ENCODE measurements around the gene PAQR8. TPM values are rescaled to one million over a fixed set of nuclear protein-coding genes. Genes with fewer than 3 reads are reported as not detected.
"Not testable (repeated sequence)": the region's sequence is repeated elsewhere in the genome, so short reads cannot be mapped to it uniquely, and the experiment has no call there.

PAQR8 gene
- total and polyA plus RNA-seq, 2 donors (not counting 1 experiment from before 2014, with no cell fraction given): 2.6 to 6.1 TPM

- Histone ChIP-seq H2AFZ (ENCODE audit: low read length) (no peak overlapping the region), H3K27me3 (ENCODE audit: control insufficient read depth, insufficient read depth, low read length) (no peaks in the 10 kb centered on the region), H3K9me3 (ENCODE audit: control insufficient read depth, insufficient read depth, low read depth, low read length) (no peaks in the 10 kb centered on the region), H3K27ac (ENCODE audit: insufficient read depth, low read length) (no peak overlapping the region), H3K79me2 (ENCODE audit: control insufficient read depth, insufficient read depth, low read length) (no peaks in the 10 kb centered on the region), H3K4me3 (replicated peaks in 1 of 4; ENCODE audit: control extremely low read depth in 1 of 4, insufficient read depth in 1 of 4, low read depth in 3 of 4, low read length in 4 of 4) (no peak overlapping the region), H3K4me1 (ENCODE audit: control insufficient read depth, extremely low read depth, insufficient read depth, low read length) (no peaks in the 10 kb centered on the region), H3K4me2 (ENCODE audit: extremely low read depth, insufficient read depth, low read length) (no peak overlapping the region), H3K36me3 (ENCODE audit: control insufficient read depth, insufficient read depth, low read length) (no peaks in the 10 kb centered on the region), H4K20me1 (ENCODE audit: control insufficient read depth, extremely low read depth, insufficient read depth, low read length) (no peaks in the 10 kb centered on the region), H3K9ac (ENCODE audit: insufficient read depth, low read length) (no peak overlapping the region)
- no peak for TF ChIP-seq CTCF (conservative IDR thresholded peaks at IDR 0.05 in 1 of 2, IDR thresholded peaks at IDR 0.05 in 1 of 2; ENCODE audit: low read depth in 1 of 2, low read length in 2 of 2)
- DNase-seq (ENCODE audit: low read depth in 2 of 2): no peak
Measured at GRCh38 chr6:52384145-52384766, 22.3 kb downstream of the PAQR8 start.

GRCh38 chr6:52385074-52385473 is 23.1 kb downstream of the PAQR8 start:
- no peaks in the 10 kb centered on the region for H3K27me3 ChIP-seq (ENCODE audit: control insufficient read depth, insufficient read depth, low read length)
- no peak overlapping the region for H2AFZ ChIP-seq (ENCODE audit: low read length)
- TF ChIP-seq CTCF (conservative IDR thresholded peaks at IDR 0.05 in 1 of 2, IDR thresholded peaks at IDR 0.05 in 1 of 2; ENCODE audit: low read depth in 1 of 2, low read length in 2 of 2): no peak
- no peak for TF ChIP-seq EZH2 (IDR thresholded peaks at IDR 0.05; ENCODE audit: low read length, missing control alignments)
- H3K4me2 ChIP-seq (ENCODE audit: extremely low read depth, insufficient read depth, low read length): no peak overlapping the region
- no peak overlapping the region for H3K27ac ChIP-seq (ENCODE audit: insufficient read depth, low read length)
- H3K4me1 ChIP-seq (ENCODE audit: control insufficient read depth, extremely low read depth, insufficient read depth, low read length): no peaks in the 10 kb centered on the region
- H3K79me2 ChIP-seq (ENCODE audit: control insufficient read depth, insufficient read depth, low read length): no peaks in the 10 kb centered on the region
- no peaks in the 10 kb centered on the region for H4K20me1 ChIP-seq (ENCODE audit: control insufficient read depth, extremely low read depth, insufficient read depth, low read length)
- no peaks in the 10 kb centered on the region for H3K9me3 ChIP-seq (ENCODE audit: control insufficient read depth, insufficient read depth, low read depth, low read length)
- H3K36me3 ChIP-seq (ENCODE audit: control insufficient read depth, insufficient read depth, low read length): no peaks in the 10 kb centered on the region
- no peak overlapping the region for H3K9ac ChIP-seq (ENCODE audit: insufficient read depth, low read length)
- DNase-seq (ENCODE audit: low read depth in 2 of 2): no peak
- H3K4me3 ChIP-seq (replicated peaks in 1 of 4; ENCODE audit: control extremely low read depth in 1 of 4, insufficient read depth in 1 of 4, low read depth in 3 of 4, low read length in 4 of 4): no peak overlapping the region

GRCh38 chr6:52388119-52388518 is 26.2 kb downstream of the PAQR8 start:
- not testable (repeated sequence) for H3K27me3 ChIP-seq (ENCODE audit: control insufficient read depth, insufficient read depth, low read length); H3K27ac ChIP-seq (ENCODE audit: insufficient read depth, low read length); H3K4me3 ChIP-seq (replicated peaks in 1 of 4; ENCODE audit: control extremely low read depth in 1 of 4, insufficient read depth in 1 of 4, low read depth in 3 of 4, low read length in 4 of 4); H3K79me2 ChIP-seq (ENCODE audit: control insufficient read depth, insufficient read depth, low read length); H3K9me3 ChIP-seq (ENCODE audit: control insufficient read depth, insufficient read depth, low read depth, low read length); H3K9ac ChIP-seq (ENCODE audit: insufficient read depth, low read length); H3K36me3 ChIP-seq (ENCODE audit: control insufficient read depth, insufficient read depth, low read length); H3K4me1 ChIP-seq (ENCODE audit: control insufficient read depth, extremely low read depth, insufficient read depth, low read length); H2AFZ ChIP-seq (ENCODE audit: low read length); H3K4me2 ChIP-seq (ENCODE audit: extremely low read depth, insufficient read depth, low read length); DNase-seq (ENCODE audit: low read depth in 2 of 2); H4K20me1 ChIP-seq (ENCODE audit: control insufficient read depth, extremely low read depth, insufficient read depth, low read length)
